Measurements from ENCODE around the gene EPSTI1.

DNA sequence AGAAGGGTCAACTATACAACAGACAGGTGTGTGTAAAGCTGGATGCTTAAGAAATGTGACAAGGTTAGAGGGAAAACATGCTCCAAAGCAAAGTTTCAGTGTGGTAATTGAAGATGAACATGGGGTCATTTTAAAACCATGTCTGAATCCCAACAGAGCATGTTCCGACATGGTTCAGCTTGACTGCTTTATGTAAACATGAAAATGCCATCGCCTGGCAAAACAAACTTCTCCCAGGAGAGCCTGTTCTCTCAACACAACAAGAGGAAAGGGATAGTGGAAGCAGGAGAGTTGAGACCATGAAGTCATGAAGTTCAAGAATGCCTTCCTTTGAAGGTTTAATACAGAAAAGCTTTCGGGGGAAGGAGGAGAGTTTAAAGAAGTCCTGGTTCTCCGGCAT is 85.8 kb downstream of the EPSTI1 start:
- no peak for TF ChIP-seq EZH2 (IDR thresholded peaks at IDR 0.05; ENCODE audit: insufficient read depth, poor library complexity, severe bottlenecking)
- TF ChIP-seq EZH2phosphoT487 (IDR thresholded peaks at IDR 0.05; ENCODE audit: insufficient read depth, low read depth), result no peak

All from GM23248 (cell line).